ENCODE results near the gene CD8A.

- TF ChIP-seq FOXA1 (IDR thresholded peaks at IDR 0.05) (no peak), BHLHE40 (IDR thresholded peaks at IDR 0.05; ENCODE audit: borderline replicate concordance) (no peak), SUZ12 (IDR thresholded peaks at IDR 0.05) (no peak), CTBP1 (IDR thresholded peaks at IDR 0.05; ENCODE audit: borderline replicate concordance) (no peak), SP1 (IDR thresholded peaks at IDR 0.05) (no peak), ELF4 (IDR thresholded peaks at IDR 0.05) (no peak), ZNF384 (IDR thresholded peaks at IDR 0.05) (no peak)
Measured at GRCh38 chr2:86808315-86809161, 17.8 kb upstream of the CD8A start.
